Embryonic facial prominence (tissue), 1 donor: ENCODE results near the gene TNNI3K.

Source experiments
- DNase-seq: peaks from one replicate; pipeline ENCODE4 v3.0.0-alpha.2; 2016; ENCODE audit errors: extremely low spot score

The TNNI3K gene

GRCh38 chr1:74436078-74436477 is 200.9 kb downstream of the TNNI3K start:
- DNase-seq, result no peak

GRCh38 chr1:74437035-74437434 is 201.8 kb downstream of the TNNI3K start:
- no peak for DNase-seq

GRCh38 chr1:74452035-74452434 is 216.8 kb downstream of the TNNI3K start:
- DNase-seq, result no peak

- DNase-seq, result no peak
Measured at GRCh38 chr1:74453277-74453676, 218.1 kb downstream of the TNNI3K start.

GRCh38 chr1:74455390-74455789 is 220.2 kb downstream of the TNNI3K start:
- no peak for DNase-seq

- DNase-seq, result no peak
Measured at GRCh38 chr1:74457253-74457652, 222.1 kb downstream of the TNNI3K start.

- DNase-seq, result no peak
Measured at GRCh38 chr1:74463333-74463988, 228.3 kb downstream of the TNNI3K start.

GRCh38 chr1:74464037-74464436 is 228.8 kb downstream of the TNNI3K start:
- no peak for DNase-seq

GRCh38 chr1:74465193-74465681 is 230.1 kb downstream of the TNNI3K start:
- no peak for DNase-seq

- no peak for DNase-seq
Measured at GRCh38 chr1:74467786-74468377, 232.7 kb downstream of the TNNI3K start.

- peak; percentile 33 for DNase-seq
Measured at GRCh38 chr1:74468982-74469603, 233.9 kb downstream of the TNNI3K start.

GRCh38 chr1:74470251-74470650 is 235.1 kb downstream of the TNNI3K start:
- no peak for DNase-seq

GRCh38 chr1:74470936-74471335 is 235.7 kb downstream of the TNNI3K start:
- no peak for DNase-seq

GRCh38 chr1:74471470-74471869 is 236.3 kb downstream of the TNNI3K start:
- no peak for DNase-seq

- no peak for DNase-seq
Measured at GRCh38 chr1:74474585-74474984, 239.4 kb downstream of the TNNI3K start.

GRCh38 chr1:74478979-74479378 is 243.8 kb downstream of the TNNI3K start:
- DNase-seq, result no peak

GRCh38 chr1:74480068-74480467 is 244.9 kb downstream of the TNNI3K start:
- no peak for DNase-seq

GRCh38 chr1:74481607-74482006 is 246.4 kb downstream of the TNNI3K start:
- no peak for DNase-seq

GRCh38 chr1:74485622-74486021 is 250.4 kb downstream of the TNNI3K start:
- no peak for DNase-seq

GRCh38 chr1:74486036-74486435 is 250.8 kb downstream of the TNNI3K start:
- no peak for DNase-seq

- DNase-seq, result no peak
Measured at GRCh38 chr1:74496669-74497068, 261.5 kb downstream of the TNNI3K start.

GRCh38 chr1:74498901-74499300 is 263.7 kb downstream of the TNNI3K start:
- no peak for DNase-seq

- DNase-seq, result no peak
Measured at GRCh38 chr1:74502432-74502831, 267.2 kb downstream of the TNNI3K start.
